ENCODE data around the gene DPT.

DPT gene

GRCh38 chr1:168697356-168698126 lies 31.5 kb downstream of the DPT start:
- DNase-seq: no peak

DNA sequence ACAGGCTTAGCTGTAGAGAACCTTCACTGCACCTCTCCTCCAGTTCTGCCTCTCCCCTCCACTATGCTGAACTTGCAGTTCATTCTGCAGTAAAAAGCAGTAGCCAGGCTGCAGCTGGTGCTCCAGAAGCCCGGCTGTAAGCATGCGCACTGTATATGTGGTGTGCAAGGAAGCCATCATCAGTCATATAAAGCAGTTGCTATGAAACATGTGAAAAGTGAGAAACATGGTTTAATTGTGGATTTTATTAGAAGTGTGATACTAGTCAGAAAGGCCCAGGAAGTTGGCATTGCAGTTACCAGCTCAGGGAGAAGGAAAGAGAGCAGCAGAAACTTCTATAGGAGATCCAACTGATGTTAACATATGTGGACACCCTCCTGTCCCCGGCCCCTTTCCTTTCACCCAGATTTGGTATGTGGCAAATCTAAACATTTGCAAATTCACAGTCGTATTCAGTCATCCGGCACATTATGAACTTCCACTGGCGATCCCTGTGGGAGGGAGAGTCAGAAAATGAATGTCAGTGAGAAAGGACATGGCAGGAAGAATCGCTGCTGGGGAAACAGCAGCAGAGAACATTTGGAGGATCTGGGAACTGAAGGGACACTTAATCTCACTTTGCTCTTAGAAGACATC lies 32.8 kb downstream of the DPT start:
- DNase-seq: no peak

DNA sequence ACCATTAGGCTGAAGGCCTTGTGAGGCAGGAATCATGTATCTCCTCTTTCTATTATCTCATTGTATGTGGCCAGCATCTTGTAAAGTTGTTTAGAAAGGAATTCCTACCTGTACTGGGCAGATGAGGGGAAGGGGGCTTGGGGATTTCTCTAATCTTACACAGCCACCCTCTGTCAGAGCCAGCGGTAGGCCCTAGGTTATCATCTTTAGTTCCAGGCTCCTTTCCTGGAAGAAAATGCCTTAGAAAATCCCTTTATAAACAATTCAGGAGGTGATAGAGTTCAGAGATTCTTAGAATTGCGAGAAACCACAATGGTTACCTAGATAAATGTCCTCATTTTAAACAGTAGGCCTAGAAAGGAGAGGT lies 35.2 kb downstream of the DPT start:
- DNase-seq: no peak

GRCh38 chr1:168693197-168693871 lies 35.7 kb downstream of the DPT start:
- no peak for DNase-seq

- no peak for DNase-seq
These were observed 36.5 kb downstream of the DPT start for GRCh38 chr1:168692472-168692871.

DNA sequence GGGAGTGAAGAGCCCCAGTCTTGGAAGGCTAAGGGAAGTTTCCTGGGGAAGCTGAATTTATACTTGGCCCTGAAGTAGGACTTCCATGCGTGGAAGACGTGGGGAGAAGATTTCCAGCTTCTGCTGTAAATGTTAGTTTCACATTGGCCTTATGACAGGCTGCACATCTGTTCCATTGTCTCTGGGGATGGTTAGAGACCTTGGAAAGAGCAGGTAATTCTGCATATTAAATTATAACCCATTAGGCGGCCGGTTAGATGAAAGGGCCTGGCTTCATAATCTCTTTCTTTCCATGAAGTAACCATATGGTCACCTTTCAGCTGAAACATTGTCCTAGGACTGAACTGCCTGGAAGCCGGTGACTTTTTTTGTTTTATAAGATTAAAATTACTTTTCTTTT lies 37.5 kb downstream of the DPT start:
- no peak for DNase-seq

GRCh38 chr1:168689726-168690602 lies 39.0 kb downstream of the DPT start:
- no peak for DNase-seq

DNA sequence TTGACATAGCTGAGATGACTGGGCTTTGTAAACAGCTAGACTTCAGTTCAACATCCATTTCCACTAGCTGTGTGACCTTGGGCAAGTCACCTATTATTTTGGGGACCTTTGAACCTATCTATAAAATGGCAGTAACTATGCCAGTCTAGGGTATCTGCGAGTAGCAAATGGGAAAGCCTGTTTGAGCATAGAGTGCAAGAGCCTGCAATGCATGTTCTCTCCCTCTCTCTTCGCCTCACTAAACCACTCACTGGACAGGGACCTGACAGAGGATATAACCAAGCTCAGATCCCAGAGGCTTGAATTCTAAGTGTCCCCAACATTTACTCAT lies 39.7 kb downstream of the DPT start:
- DNase-seq: no peak

DNA sequence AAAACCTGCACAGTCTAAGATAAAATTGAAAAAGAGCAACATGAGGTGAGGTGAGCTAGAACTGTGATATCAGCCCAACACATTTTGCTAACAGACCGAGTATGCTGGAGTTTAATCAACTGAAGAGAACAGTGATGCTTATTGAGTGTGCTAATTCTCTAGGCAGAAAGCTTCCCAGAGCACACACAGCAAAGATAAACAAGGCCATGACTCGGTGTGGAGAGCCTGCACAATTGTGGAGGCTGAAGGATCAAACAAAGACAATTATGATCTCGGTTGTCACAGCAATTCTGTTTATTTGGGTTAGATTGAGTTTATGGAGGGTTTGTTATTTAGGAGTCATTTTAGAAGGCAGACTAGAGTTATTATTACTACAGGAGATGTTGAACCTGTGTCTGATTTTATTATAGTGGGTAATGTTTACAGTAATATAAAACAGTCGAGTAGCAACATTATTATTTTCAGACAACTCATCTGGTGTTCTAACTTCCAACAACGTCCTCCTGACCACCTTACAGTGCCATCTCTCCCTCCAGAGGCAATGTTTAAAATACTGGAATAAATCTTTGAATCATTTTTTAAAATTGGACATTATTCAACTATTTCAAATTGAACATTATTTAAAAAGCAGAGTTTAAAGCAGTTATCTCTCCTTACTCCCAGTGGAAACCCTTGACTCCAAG lies 40.2 kb downstream of the DPT start:
- no peak for DNase-seq

GRCh38 chr1:168687816-168688215 lies 41.2 kb downstream of the DPT start:
- DNase-seq: no peak

GRCh38 chr1:168686666-168687065 lies 42.3 kb downstream of the DPT start:
- no peak for DNase-seq

- DNase-seq: no peak
These were observed 45.1 kb downstream of the DPT start for GRCh38 chr1:168683871-168684270.

DNA sequence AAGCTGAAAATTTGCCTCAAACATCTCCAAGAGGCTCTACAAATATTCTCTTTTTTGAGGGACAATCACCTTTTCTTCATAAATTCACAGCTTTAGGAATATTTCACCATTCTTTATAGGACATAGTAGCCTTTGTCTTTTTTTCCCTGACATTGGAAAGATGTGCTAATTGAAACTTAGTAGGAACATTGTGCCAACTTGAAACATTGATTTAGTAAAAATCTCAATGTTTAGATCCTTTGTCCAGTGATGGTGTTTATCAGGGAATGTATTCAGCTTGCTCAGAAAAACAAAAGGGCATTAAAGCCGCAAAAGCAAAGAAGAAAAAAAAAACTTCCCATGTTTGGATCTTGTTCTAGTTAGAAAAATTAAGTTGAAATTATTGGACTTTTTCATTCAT lies 52.1 kb downstream of the DPT start:
- no peak for DNase-seq

DNA sequence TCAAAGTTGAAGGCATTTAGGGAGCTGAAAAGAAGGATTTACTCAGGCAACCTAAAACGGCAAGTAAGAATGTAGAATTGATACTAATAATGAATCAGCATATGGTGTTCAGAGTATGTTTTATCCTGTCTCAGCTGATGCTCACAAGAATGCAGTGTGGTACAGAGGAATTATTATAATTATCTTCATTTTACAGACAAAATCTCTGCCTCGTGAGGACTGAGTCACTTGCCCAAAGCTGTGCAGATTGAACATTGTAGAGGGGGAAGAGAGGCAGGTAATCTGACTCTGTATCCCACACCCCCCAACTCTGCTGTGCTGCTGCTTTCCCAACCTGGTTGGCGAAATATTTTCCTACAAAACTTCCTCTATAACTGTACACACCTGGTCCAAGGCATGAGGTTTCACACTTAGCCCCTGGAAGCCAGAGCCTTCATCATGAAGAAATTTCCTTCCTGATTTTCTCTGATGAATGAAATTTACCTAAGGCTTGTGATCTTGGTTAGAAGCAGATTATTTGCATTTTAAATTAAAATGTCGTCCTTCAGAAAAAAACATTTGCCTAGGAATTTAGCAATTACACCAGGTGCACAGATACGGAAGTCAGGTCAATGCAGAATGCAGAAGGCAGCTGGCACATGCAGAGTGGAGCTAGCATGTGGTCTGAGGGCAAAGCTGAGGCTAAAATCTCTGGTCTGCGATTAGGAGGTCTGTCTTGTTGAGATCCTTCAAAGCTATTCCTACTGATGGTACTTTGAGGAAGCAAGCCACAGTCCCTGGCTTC lies 52.8 kb downstream of the DPT start:
- DNase-seq: no peak

DNA sequence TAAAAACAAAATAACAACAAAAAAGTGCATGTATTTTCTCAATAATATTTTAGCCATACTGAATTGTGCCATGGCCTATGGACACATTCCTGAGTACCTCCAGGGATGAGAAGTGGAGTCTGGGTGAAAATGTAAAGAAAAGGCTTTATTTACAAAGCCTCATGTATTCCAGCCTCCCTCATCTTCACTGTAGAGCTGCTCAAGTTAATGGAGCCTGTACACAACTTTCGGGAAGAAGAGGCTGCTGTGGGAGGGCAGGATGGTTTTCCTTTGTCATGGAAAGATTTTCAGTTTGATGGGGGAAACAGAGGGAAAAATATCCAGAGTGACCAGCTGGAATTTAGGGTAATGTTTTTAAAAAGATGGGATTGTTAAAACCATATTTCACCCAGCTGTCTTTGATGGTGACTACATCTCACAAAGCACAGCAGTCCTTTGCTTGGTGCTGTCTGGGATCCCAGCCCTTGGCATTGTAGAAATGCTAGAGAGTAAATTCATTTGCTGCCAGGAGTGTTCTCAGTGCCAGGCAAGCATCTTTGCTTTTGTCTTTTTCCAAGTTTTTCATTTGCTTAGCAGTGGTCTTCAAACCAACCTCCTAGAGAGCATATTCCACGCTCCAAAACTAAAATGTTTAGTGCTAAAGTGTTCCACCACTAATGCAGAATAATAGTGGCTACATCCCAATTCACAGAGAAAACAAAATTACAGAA lies 54.9 kb downstream of the DPT start:
- DNase-seq: no peak

DNA sequence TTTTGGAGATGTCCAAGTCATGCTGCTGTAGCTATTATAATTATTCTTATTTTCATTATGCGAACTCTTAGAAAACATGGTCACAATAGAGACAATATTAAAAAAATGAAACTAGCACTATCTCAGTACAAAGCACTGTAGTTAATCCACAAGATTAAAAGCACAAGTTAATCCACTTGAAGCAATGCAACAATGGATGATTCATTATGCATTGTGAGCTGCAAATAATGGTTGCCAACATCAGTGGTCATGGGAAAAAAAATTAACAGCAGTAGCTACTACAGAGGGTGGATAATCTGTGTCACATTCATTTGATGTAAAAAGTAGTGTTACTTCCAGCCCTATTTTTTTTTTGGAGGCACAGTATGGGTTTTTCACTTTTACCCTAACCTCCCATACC lies 56.7 kb downstream of the DPT start:
- DNase-seq: no peak

DNA sequence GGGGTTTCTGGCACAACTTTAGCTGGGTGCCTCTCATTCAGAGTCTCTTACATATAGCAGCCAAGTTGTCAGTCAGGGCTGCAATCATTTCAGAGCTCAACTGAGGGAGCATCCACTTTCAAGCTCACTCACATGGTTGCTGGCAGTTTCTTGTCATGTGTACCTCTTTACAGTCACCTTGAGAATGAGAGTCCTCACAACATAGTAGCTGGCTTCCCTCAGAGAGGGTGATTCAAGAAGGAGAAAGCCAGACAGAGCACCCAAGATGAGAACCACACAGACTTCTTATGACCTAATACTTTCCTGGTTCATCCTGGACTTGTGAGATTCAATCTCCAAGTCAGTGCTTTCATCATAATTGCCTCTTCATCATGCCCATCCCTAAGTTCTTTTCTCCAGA lies 57.2 kb downstream of the DPT start:
- DNase-seq: no peak

GRCh38 chr1:168665975-168666374 lies 63.0 kb downstream of the DPT start:
- DNase-seq: no peak

DNA sequence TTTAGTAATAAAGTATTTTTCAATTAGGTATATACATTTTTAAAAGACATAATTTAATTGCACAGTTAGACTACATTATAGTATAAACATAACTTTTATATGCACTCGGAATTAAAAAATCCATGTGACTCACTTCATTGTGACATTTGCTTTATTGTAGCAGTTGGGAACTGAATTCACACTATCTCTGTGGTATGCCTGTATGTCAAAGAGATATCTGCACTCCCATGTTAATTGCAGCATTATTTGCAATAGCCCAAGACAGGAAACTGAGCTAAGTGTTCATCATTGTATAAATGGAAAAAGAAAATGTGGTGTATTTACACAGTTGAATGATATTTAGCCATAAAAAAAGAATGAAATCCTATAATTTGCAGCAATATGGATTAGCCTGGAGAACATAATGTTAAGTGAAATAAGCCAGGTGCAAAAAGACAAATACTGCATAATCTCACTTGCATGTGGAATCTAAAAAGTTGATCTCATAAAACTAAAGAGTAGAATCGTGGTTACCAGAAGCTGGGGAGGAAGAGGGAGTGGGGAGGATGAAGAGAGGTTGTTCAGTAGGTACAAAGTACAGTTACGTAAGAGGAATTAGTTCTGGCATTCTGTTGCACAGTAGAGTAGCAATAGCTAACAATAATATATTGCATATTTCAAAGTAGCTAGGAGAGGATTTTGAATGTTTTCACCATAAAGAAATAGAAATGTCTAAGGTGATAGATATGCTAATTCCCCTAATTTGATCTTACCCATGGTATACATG lies 64.8 kb downstream of the DPT start:
- DNase-seq: no peak

GRCh38 chr1:168656485-168656884 lies 72.5 kb downstream of the DPT start:
- DNase-seq: no peak

Data from SIG-M5 (cell line).